IMR-90 (cell line): ENCODE data around the gene CDADC1. TPM values are rescaled to one million over a fixed set of nuclear protein-coding genes. Genes with fewer than 3 reads are reported as not detected.

Source experiments
- CHD1 ChIP-seq: IDR thresholded peaks from 2 replicates; pipeline ENCODE4 v1.6.1; 2012; ENCODE audit warnings: low read depth, low read length, improper control_type of control experiment
- CTCF ChIP-seq: conservative IDR thresholded peaks from 2 replicates; pipeline ENCODE4 v1.5.1; 2012; ENCODE audit warnings: mild to moderate bottlenecking, low read depth, low read length, improper control_type of control experiment
- polyA plus RNA-seq, 3 experiments: library from polyadenylated mRNA; depleted of rRNA; stranded (reverse); fragments of >200 nt; gene quantifications; 2 replicates each; pipeline ENCODE4 v1.2.3, GENCODE V29; 2012; ENCODE audit warnings: low replicate concordance in 1 of 3
- total RNA-seq: library from RNA; depleted of rRNA; stranded (reverse); fragments of >200 nt; gene quantifications from 2 replicates; pipeline ENCODE4 v1.2.3, GENCODE V29; 2012

The CDADC1 gene
- total and polyA plus RNA-seq, 2 of the 4 experiments (the other 2 are of a cell fraction) = 0.54 to 2.6 TPM

- TF ChIP-seq CTCF (peak; percentile 92), CHD1 (no peak)
Measured at GRCh38 chr13:49300739-49301589, 53.2 kb downstream of the CDADC1 start (continued).
